Left lobe of liver (tissue), 2 donors: ENCODE measurements around the gene SEC16A. TPM values are rescaled to one million over a fixed set of nuclear protein-coding genes. Genes with fewer than 3 reads are reported as not detected.

ENCODE experiments used
- ATAC-seq: fragments of 200-7000 bp; cut with Tn5 transposase; one replicate; pipeline ENCODE4 v1.9.1; 2020; ENCODE audit warnings: mild to moderate bottlenecking, moderate library complexity
- DNase-seq: peaks from one replicate; pipeline ENCODE4 v3.0.0-alpha.2; 2020; ENCODE audit warnings: low spot score
- total RNA-seq: library from RNA; stranded (reverse); gene quantifications from one replicate; pipeline ENCODE4 v1.2.1, GENCODE V29; 2021
- donor health status: DM: no; HTN: no; CAD: no; lungs with moderate emphysema.
- donor health status: DM: no; HTN: yes; CAD: no.

SEC16A gene
- total RNA-seq, 1 donor from 2014 or later: 71.8 TPM

DNA sequence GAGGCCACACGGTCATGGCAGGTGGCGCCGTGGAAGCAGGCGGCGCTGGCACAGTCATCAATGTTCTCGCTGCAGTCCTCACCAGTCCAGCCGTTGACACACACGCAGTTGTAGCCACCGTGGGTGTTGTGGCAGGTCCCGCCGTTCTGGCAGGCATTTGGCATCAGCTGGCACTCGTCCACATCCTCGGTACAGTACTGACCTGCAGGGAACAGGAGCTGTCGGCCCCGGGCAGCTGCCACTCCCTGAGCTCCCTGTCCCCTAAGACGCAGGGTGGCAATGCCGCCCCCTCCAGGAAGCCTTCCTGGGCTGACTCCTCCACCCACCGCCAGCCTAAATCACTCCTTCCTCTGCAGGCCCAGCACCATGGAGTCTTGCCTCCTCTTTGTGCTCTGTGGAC lies 35.8 kb upstream of the SEC16A start:
- DNase-seq: peak; percentile 76
- ATAC-seq: peak; percentile 9

DNA sequence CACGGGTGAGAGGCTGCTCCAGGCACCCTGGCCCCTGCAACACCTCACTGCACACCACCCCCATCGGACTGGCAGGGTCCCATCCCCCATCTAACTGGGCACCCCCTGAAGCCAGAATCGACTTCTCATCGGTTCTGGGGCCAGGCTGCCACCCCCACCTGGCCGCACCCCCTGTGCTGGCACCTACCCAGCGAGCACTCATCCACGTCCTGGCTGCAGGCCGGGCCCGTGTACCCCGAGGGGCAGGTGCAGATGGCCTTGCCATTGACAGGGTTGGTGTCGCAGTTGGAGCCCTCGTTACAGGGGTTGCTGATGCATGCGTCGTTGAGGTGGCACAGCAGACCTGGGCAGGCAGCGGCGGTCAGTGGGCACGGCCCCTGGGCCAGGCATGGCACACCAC lies 35.1 kb upstream of the SEC16A start:
- ATAC-seq: no peak
- DNase-seq: no peak

DNA sequence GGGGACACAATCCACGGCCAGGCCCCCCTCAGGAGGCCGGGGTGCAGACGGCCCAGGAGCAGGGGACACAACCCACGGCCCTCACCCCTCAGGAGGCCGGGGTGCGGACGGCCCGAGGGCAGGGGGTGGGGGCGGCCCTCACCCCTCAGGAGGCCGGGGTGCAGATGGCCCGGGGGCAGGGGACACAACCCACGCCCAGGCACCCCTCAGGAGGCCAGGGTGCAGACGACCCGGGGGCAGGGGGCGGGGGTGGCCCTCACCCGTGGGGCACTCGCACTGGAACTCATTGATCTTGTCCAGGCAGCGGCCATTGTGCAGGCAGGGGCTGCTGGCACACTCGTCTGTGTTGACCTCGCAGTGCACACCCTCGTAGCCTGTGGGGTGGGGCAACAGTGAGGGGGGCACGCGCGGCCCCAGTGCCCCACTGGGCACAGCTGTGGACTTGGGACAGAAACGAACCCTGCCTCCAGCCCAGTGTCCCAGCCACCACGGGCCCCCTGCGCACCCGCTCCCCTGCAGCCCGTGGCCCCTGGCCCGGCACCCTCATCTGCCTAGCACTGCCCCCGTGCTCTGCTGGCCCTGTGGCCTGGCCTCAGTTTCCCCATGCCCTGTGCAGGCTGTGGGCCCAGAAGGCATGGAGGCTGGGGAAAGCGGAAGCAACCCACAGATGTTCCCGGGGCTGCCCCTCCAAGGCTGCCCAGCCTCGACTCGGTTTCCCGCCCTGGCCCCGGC lies 34.3 kb upstream of the SEC16A start:
- no peak for ATAC-seq
- no peak for DNase-seq

DNA sequence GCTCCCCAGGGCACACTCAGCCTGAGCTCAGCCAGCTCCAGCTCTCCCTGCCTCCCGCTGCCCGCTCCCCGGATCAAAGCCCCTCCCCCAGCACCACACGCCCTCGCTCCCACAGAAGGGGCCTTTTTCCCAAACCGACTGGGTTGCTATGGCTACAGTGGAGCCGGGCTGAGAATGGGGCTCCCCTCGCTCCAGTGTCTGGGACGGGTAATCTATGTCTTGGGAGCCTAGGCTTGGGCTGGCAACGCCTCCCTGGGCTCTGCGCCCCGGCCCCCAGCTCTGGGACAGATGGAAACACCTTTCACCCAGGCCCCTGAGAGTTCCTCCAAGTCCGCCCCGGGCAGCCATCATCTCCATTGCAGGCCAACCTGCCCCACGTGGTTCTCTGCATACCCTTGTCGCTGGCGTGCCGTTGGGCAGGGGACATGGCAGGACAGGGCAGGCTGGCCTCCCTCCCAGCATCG lies 33.4 kb upstream of the SEC16A start:
- DNase-seq (no peak), ATAC-seq (no peak)

DNA sequence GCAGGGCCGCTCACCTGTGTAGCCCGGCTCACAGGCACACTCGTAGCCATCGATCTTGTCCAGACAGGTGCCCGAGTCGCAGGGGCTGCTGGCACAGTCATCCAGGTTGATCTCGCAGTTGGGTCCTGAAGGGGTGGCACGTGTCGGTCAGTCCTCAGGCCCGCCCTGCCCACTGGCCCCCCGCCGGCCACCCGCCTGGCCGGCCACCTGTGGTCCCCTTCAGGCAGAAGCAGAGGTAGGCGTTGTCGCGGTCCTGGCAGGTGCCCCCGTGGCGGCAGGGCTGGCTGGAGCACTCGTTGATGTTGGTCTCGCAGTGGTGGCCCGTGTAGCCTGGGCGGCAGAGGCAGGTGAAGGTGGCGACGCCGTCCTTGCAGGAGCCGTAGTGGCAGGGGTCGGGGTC lies 32.4 kb upstream of the SEC16A start:
- DNase-seq: no peak

DNA sequence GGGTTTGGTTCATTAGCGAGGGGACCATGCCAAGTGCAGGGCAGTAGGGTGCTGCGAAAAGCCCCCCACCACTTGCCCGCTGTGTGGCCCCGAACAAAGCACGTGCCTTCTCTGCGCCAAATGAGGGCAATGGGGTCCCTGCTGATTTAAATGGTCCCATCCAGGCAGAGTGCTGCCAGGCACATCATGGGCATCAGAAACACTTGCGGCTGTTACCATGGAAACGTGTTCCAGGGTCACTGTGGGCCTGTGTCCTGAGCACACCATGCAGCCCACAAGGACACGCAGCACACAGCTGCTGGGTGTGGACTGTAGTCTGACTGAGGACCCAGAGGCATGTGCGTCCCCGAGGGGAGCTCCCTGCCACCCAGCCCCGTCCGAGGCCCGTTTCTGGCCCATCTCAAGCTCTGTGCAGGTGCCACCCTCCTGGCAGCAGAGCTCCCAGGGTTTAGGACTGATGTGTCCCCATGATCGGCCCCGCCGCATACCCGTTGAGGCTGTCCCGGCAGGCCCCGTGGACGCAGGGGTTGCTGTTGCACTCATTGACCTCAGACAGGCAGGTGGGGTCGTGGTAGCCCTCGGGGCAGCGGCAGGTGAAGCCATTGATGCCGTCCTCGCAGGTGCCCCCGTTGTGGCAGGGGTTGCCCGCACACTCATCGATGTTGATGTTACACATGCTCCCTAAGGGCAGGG lies 31.3 kb upstream of the SEC16A start:
- no peak for ATAC-seq
- DNase-seq: no peak

More for the DNA sequence above, 32.4 kb upstream of the SEC16A start:
- ATAC-seq: no peak

DNA sequence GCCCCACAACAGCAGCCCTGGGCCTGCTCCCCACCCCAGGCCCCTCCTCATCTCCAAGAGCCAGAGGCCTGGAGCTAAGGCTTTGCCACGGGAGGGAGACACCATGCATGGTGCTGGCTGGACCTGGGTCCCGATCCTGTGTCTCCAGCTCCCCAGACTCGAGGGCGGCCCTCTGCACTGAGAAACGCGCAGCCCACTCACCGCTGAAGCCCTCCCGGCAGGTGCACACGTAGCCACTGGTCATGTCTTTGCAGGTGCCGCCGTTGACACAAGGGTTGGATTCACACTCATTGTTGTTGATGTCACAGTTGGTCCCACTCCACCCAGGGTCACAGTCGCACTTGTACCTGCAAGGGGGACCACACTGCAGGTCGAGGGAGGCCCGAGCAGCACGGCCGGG lies 30.4 kb upstream of the SEC16A start:
- DNase-seq: no peak
- no peak for ATAC-seq

DNA sequence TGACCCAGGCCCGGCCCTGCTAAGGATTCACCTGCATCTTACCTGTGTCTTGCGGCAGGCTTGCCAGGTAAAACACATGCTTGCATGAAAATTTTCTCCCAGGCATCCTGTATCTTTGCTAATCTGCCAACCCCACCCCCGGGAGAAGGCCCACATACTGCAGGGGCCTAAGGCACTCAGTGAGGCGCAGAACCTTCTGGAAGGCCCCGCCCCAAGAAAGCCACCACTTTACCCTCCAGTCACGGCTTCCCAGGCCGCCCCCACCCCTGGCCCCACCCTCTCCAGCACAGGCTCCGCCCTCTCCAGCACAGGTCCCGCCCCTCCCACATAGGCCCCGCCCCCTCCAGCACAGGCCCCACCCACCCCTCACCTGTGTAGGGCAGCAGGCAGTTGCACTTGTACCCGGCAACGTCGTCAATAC lies 29.8 kb upstream of the SEC16A start:
- peak; percentile 22 for ATAC-seq
- no peak for DNase-seq

DNA sequence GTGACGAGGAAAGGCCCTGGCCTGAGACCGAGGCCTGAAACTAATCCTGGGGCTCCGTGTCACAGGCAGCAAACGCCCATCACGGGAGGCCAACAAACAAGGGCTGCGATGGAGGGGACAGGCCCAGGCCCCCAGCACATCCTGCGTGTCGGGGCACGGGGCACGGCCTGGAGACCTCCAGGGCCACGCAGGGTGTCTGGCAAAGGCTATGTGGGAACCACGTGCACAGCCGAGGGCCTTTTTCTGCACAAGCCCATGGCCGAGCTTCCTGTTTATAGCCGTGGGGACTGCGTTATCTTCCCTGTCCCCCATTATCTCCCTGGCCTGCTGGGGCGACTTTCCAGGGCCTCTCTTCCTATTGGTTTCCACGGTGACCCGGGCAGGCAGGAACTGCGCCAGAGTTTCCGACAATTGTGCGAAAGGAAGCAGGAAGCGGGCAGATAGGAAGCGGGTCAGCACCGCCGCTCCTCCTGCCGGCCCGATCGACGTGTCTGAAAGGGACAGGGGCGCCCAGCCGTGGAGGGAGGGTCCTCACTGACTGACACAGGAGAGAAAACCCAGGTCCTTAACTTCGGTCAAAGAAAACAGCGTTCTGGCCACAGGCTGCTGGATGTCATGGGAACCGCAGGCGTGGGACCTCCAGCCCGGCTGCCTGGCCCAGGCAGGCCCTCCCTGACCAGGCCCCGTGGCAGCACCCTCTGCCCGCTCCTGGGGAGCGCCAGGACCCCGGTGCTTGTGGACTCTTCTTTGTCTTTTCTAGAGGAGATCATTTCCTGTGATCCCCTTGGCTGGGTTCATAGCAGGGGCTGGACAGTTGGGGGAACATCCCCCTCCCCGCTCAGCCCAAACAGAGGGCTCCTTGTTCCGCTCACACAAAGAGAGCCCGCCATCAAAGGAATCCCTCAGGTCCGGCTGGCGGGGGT lies 29.1 kb upstream of the SEC16A start:
- DNase-seq (peak; percentile 77), ATAC-seq (peak; percentile 51)

DNA sequence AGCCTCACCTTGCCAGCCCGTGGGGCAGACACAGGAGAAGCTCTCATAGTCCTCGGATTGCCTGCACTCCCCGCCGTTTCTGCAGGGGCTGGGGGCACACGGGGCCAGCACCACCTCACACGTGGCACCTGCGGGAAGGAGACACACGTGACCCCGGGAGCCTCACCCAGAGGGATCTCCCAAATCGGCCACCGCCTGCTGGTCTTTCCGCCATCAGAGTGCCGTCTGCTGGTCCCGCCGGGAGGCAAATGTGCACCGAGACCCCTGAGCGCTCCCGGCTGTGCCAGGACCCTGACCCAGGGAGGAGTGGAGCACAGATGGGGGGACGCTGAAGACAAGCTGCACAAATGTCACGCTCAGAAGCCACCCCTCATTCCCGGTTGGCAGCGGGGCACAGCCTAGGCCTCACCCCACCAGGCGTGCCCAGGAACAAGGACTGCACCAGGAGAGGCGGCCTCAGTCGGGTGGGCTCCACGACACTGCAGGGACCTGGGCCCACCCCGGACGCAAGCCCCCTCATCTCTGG lies 28.4 kb upstream of the SEC16A start:
- ATAC-seq (no peak), DNase-seq (no peak)

DNA sequence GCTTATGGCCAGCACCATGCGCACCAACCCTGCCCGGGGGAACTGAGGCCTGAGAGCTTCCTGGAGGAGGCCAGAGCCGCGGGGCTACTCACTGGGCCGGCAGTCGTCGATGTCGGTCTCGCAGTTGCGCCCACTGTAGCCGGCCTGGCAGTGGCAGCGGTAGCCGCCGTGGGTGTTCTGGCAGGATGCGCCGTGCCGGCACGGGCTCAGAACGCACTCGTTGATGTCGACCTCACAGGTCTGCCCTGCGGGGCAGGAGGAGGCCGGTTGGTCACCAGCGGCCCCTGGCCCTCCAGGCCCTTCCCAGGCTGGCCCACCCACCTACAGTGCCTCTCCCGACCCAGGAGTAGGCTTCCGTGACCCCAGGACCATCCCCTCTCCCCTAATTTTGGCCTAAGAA lies 27.7 kb upstream of the SEC16A start:
- DNase-seq (no peak), ATAC-seq (no peak)

DNA sequence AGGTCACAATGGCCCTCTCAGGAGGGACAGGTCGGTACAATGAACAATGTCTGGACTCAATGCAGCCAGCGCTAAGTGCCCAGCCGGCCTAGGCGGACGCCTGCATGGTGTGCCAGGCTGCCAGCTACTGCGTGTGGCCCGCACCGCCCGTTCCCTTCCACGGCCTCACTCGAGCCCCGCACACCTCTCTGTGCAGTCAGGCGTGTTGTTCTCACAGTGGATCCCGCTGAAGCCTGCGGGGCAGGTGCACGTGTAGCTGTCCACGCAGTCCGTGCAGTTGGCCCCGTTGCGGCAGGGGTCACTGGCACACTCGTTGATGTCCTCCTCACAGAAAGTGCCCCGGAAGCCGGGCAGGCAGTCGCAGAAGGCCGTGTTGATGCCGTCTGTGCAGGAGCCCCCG lies 26.7 kb upstream of the SEC16A start:
- ATAC-seq (no peak), DNase-seq (no peak)

DNA sequence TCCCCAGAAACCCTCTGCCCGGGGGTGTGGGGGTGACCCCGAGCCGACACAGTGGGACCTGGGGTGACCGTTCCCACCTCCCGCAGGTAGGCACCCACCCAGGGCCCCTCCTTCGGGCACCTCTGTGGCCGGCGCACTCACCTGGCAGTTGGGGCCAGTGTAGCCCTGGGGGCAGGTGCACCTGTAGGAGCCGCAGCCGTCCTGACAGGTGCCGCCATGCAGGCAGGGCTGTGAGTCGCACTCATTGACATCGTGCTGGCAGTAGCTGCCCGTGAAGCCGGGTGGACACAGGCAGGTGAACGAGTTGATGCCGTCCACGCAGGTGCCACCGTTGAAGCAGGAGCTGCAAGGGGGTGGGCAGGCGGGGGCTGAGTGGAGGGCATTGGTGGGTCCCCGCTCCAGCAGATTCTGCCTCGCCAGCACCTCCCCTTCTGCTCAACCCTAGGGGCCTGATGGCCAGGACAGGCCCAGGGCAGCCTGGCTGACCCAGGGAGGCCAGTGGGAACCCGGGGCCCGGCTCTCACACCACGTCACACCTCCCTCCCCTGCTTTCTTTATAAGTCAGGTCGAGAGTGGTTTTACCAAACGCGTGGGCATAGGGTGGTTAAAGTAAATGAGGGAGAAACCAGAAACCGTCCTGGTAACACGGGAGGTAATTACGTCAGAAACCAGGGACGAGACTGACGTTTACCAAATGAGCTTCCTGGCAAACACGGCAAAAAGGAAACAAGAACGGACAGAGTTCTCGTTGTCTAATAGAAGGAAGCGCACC lies 26.1 kb upstream of the SEC16A start:
- DNase-seq (no peak), ATAC-seq (no peak)

DNA sequence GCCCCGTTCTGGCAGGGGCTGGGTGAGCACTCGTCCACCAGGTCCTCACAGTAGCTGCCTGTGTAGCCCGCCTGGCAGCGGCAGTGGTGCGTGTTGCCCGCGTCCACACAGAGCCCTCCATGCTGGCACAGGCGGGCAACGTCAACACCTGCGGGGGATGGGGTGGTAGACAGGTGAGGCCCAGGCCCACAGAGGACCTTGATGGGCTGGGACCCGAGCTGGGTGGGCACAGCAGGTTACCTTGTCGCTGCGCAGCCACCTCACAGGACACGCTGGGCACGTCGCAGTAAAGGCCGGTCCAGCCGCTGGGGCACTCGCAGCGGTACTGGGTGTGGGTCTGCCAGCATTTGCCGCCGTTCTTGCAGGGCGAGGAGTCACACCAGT lies 25.1 kb upstream of the SEC16A start:
- DNase-seq (no peak), ATAC-seq (no peak)

DNA sequence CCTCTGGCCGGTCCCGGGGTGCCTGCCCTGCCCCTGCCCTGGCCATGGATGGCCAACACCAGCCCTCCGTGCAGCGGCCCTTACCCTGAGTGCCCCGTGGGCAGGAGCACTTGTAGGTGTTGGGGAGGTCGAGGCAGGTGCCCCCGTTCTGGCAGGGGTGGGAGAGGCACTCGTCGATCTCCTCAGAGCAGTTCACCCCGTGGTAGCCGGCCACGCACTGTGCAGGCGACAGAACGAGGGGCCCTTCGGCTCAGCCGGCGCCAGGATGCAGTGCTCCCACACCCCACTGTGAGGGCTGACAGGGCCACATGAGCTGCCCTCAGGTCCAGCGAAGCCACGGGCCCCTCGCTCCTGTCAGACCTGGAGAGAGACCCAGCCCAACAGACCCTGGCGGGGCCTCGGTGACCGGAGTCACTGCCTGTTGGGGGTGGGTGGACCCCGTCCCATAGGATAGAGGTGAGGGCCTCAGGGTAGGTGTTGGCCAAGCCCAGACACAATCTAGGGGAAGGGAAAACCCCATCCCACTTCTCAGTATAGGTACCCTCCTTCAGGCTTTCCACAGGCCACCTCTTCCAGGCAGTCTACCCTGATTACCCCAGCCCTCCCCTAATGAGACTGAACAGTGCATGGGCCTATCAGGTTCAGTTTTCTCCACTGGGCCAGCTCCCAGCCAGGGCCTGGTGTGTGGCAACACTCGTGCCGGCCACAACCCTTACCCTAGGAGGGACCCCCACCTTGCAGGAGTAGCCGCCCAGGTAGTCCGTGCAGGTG lies 24.6 kb upstream of the SEC16A start:
- ATAC-seq: no peak
- DNase-seq: no peak

DNA sequence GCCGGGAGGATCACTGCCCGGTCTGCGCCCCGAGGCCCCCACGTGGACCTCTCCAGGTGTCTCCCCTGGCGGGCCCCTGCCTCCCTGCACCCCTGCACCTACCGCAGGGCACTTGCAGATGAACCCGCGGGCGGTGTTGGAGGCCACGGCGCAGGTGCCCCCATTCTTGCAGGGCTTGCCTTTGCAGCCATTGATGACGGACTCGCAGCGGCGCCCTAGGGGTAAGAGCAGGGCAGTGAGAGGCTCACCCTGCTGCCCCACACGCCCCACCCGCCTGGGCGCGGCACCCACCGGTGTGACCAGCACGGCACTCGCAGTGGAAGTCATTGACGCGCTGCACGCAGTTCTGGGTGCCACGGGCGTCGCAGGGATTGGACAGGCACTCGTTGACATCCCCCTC lies 23.6 kb upstream of the SEC16A start:
- DNase-seq (no peak), ATAC-seq (no peak)

DNA sequence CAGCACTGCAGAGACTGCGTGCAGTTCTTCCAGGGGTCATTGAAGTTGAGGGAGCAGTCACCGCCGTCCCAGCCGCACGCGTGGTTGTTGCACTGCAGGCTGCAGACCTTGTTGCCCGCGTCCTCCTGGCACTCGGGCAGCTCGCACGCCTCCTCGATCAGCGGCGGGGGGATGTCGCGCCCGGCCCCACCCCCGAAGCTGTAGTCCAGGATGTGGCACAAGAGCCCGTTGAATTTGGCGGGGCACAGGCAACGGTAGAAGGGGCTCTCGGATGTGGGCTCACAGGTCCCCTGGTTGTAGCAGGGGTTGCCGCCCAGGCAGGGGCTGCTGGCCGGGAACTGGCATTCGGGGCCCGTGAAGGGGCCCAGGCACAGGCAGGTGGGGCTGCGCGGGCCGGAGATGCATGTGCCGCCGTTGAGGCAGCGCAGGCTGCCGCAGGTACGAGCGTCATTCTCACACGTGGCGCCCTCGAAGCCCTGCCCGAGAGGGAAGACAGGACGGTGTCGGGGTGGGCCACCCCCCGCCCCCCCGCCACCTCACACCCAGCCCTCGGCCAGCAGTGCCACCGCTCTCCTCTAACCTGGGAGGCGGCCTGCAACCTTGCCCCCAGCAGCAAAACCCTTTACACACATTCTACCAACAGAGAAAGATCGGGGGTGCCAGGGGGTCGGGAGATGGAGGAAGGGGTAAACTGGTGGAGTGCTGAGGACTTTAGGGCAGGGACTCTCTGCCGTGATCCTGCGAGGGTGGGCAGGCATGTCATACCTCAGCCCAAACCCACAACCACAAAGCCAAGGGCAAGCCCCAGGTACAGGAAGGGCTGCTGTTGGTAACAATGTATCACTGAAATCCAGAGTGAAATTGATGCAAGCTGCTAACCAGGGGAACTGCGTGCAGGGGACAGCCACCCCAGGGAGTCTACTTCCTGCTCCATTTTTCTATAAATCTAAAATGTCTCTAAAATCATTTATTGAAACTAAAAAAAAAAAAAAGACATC lies 22.9 kb upstream of the SEC16A start:
- no peak for DNase-seq
- ATAC-seq: no peak

DNA sequence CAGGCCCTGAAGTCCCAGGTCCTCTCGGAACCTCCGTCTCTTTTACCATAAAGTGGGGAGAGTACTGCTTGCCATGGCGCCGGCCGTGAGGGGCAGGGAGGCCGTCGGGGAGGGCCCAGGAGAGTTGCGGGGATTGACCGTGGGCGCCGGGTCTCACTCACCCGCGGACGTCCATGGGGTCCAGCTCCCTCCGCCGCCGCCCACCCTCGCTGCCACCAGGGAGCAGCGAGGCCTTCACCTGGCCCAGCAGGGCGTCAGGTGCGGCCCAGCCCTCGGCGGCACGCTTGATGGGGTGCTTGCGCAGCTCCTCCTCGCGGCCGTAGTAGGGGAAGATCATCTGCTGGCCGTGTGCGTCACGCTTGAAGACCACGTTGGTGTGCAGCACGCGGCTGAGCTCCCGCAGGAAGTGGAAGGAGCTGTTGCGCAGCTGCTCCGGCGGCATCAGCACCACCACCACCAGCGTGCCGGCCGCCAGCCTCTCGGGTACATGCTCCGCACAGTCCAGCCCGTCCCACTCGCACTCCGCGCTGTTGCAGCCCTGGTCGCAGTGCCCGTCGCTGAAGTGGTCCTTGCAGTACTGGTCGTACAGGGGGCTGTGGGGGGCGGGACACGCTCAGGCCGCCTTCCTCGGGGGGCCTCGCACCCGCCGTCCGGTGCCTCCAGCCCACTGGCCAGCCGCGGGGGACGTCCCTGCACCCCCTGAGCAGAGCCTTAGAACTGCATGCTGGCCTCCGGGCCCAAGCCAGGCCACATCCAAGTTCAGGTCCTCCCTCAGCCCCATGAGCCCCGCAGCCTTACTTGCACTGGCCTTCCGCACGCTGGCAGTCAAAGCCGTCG lies 21.9 kb upstream of the SEC16A start:
- DNase-seq (no peak), ATAC-seq (no peak)
